GM10248 (cell line): ENCODE results near the gene GIGYF2.
"Not testable (repeated sequence)": the region's sequence is repeated elsewhere in the genome, so short reads cannot be mapped to it uniquely, and the experiment has no call there.

Source experiments
- CTCF ChIA-PET: fragments of 300-600 bp; sonication (Branson Sonifier 250); formaldehyde crosslinking; extraction: SDS; loops from one replicate; lab custom pipeline; 2021; ENCODE audit warnings: antibody characterized with exemption; lab: Yijun Ruan, JAX
- POLR2A ChIA-PET: fragments of 350-650 bp; sonication (Branson Sonifier 250); formaldehyde crosslinking; extraction: SDS; loops from one replicate; lab custom pipeline; 2020; ENCODE audit warnings: antibody characterized with exemption; lab: Yijun Ruan, JAX
- DNase-seq: peaks from one replicate; pipeline ENCODE4 v3.0.0; 2012; ENCODE audit errors: extremely low spot score
- TF ChIP-seq, protein P1 (sequence below): IDR thresholded peaks from 2 replicates; pipeline ENCODE4 v1.5.1; 2012; ENCODE audit warnings: mild to moderate bottlenecking, low read depth; ENCODE audit errors: extremely low read depth, missing control alignments, control extremely low read depth

GIGYF2 gene

GRCh38 chr2:232688201-232688600 is 8.9 kb upstream of the GIGYF2 start:
- CTCF ChIA-PET, result interaction anchor here (0.9 kb wide), 1 partner anchor 10 kb away, joined by 3 read pairs; no protein-coding TSS in a partner anchor
- TF ChIP-seq, protein P1, sequence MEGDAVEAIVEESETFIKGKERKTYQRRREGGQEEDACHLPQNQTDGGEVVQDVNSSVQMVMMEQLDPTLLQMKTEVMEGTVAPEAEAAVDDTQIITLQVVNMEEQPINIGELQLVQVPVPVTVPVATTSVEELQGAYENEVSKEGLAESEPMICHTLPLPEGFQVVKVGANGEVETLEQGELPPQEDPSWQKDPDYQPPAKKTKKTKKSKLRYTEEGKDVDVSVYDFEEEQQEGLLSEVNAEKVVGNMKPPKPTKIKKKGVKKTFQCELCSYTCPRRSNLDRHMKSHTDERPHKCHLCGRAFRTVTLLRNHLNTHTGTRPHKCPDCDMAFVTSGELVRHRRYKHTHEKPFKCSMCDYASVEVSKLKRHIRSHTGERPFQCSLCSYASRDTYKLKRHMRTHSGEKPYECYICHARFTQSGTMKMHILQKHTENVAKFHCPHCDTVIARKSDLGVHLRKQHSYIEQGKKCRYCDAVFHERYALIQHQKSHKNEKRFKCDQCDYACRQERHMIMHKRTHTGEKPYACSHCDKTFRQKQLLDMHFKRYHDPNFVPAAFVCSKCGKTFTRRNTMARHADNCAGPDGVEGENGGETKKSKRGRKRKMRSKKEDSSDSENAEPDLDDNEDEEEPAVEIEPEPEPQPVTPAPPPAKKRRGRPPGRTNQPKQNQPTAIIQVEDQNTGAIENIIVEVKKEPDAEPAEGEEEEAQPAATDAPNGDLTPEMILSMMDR, result no peak
- POLR2A ChIA-PET, result no interaction called here
- DNase-seq, result no peak

- CTCF ChIA-PET, result interaction anchor here (0.9 kb wide), 1 partner anchor 11 kb away, joined by 3 read pairs; no protein-coding TSS in a partner anchor
Measured at GRCh38 chr2:232689152-232689910, 7.8 kb upstream of the GIGYF2 start.

DNA sequence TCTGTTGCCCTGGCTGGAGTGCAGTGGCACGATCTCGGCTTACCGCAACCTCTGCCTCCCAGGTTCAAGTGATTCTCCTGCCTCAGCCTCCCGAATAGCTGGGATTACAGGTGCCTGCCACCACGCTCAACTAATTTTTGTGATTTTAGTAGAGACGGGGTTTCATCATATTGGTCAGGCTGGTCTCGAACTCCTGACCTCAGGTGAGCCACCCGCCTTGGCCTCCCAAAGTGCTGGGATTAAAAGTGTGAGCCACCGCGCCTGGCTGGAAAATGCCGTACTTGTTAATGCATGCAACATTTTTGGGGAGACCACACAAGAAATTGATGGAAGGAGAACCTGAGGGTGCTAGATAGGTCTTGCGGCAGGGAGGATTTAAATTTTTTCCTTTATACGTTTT is 6.0 kb upstream of the GIGYF2 start:
- CTCF ChIA-PET, DNase-seq: not testable (repeated sequence)
- POLR2A ChIA-PET, result interaction anchor here (0.6 kb wide), 1 partner anchor 944 kb away, joined by 4 read pairs; no protein-coding TSS in a partner anchor

More at GRCh38 chr2:232689152-232689910, 7.8 kb upstream of the GIGYF2 start:
- no peak for DNase-seq
- TF ChIP-seq, protein P1, result no peak
- POLR2A ChIA-PET, result no interaction called here

DNA sequence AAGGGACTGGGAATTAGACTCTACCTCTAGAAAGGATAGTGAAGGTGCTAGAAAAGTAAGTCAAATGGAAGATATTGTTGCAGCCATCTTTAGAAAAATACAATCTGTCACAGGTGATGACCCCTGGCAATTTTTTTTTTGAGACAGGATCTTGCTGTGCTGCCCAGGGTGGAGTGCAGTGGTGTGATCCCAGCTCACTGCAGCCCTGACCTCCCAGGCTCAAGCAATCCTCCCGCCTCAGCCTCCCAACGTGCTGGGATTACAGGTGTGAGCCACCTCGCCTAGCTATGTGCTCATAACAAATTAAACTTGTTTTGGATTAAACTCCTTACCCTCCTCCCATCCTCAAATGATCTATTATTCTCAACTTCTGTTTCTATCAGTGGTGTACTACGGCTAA is 3.8 kb upstream of the GIGYF2 start:
- POLR2A ChIA-PET, result no interaction called here
- CTCF ChIA-PET, result interaction anchor here (0.9 kb wide), 1 partner anchor 11 kb away, joined by 3 read pairs; no protein-coding TSS in a partner anchor
- TF ChIP-seq, protein P1, result no peak
- DNase-seq, result no peak

GRCh38 chr2:232696609-232697058 is 497 bp upstream of the GIGYF2 start:
- DNase-seq, result no peak
- CTCF ChIA-PET, result no interaction called here
- POLR2A ChIA-PET, result no interaction called here
- TF ChIP-seq, protein P1, result no peak

- DNase-seq, result no peak
- ChIA-PET CTCF (interaction anchor here (0.9 kb wide), 1 partner anchor 98 kb away, joined by 3 read pairs; no protein-coding TSS in a partner anchor), POLR2A (no interaction called here)
- TF ChIP-seq, protein P1, result no peak
Measured at GRCh38 chr2:232697807-232698110, 628 bp downstream of the GIGYF2 start.

DNA sequence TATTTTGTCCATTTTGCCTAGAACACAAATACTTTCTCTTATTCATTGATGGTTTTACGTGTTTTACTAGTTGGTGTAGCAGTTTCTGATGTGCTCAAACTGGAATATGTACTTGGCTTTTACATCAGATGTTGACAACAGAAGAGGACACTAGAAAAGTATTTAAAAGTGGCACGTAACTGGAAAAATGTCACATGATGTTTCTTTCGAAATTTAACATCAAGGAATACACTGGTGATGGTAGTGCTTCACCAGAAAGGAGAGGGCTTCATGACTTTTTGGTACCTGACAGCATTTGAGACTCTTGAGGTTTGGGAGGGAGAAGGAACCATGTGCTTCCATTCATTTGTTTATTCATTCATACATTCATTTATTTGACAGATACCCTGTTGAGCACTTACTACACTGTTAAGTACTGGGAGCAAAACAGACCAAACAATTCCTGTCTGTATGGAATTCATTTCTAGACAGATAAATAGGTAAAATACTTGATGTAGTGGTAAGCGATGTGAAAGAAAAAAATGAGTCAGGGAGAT is 1.5 kb downstream of the GIGYF2 start:
- ChIA-PET POLR2A (no interaction called here), CTCF (no interaction called here)
- no peak for DNase-seq
- TF ChIP-seq, protein P1, result no peak
